GM21367 (cell line): ENCODE data around the gene NAALADL2.

Source experiments
- ATAC-seq: cut with Tn5 transposase; IDR thresholded peaks from one replicate; pipeline ENCODE4 v1.9.1; 2021; ENCODE audit not compliant: unreplicated experiment

NAALADL2 gene

DNA sequence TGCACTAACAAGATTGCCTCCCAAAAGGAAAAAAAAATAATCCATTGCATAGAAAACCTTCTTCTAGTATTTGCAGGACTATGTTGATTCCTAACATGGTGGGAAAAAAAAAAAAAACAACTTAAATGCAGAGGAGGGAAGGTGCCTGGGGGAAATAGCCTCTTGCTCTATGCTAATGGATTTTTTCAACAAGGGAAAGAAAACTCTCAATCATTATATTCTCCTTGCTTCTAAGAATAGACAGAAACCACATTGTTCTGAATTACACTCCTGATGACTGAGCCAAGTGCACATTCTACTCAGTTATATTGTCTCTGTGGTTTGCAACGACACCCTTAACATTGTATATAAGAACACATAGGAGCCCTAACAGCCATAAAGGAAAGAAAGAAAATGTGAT, 760.2 kb downstream of the NAALADL2 start:
- ATAC-seq = no peak

DNA sequence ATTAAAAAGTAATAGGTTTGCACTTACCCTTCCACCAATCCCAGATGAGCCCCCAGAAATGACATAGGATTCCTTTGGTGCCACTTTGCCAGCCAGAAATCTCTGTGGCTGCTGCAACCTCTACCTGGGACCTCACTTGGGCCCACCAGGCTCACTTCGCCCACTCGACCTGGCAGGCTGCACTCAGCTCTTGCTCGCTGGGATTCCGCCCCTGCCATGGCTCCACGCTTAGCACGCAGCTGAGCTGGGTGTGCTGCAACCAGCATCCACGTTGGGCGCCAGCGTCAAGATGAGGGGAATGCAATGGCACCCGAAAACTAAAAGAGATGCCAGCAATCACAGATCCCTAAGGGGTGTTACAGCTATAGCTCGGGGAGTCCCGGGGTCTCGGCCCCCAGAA, 761.0 kb downstream of the NAALADL2 start:
- ATAC-seq = no peak

DNA sequence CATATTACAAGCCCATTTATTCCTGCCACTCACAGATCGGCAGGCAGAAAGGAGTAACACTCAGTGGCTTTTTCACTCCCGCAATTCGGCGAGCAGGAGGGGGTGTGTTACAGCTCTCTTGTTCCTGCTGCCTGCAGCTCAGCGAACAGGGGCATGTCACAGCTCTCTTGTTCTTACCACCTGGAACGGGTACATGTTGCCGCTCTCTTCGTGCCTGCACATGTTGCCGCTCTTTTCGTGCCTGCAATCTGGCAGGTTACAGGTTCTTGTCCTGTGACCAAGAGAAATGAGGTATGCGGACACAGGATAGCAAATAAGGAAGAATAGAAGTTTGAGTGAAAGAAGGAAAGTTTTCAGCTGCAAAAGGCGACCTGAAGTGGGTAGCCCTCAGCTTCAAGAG, 761.4 kb downstream of the NAALADL2 start:
- ATAC-seq = no peak

DNA sequence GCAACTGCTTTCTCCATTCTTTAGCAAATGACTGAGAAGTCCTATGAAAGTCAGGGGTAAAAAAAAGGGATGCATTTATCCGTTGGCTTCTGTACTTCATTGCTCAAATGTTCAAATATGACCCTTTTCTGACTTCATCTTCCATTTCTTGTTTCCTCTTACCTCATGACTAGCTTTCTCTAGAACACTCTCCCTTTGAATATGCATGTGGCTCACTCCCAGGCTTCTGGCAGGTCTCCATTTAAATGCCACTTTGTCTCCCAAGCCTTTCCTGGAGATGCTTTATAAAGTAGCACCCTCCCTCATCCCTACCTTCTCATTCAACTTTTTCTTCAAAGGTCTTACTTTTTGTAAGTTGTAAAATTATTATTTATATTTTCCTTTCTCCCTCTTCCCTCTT, 781.8 kb downstream of the NAALADL2 start:
- ATAC-seq = no peak

DNA sequence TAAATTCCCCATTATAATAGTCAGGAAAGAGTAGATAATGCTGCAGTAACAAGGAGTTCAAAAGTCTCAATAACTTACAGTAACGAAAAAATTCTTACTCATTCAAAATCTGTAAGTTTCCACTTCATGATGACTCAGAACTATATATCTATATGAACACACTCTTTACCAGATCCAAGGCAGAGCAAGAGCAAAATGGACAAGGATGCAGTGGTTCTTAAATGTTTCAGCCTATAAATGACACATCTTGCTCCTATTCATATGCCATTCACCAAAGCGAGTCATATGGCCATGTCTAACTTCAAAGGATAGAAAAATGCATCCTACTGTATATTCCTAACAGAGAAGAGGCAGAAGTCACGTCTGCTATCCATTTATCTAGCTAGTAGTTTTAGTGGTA, 787.7 kb downstream of the NAALADL2 start:
- ATAC-seq = no peak

DNA sequence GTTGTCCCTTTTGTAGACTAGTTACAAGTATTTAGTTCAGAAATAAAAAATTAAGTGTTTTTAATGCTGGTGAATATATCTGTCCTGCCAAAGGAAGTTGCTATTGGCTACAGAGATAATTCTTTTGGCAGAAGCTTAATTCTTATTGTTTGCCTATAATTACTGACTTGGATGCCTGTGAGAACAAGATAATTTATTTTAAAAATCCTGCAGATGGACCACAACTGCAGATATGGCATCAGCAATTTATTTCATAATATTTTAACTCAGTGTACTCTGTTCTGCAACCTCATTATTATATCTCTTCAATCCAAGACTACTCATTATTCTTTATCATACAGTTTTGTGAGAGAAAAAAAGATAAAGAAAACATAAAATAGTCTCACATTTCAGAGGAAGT, 789.8 kb downstream of the NAALADL2 start:
- no peak for ATAC-seq

DNA sequence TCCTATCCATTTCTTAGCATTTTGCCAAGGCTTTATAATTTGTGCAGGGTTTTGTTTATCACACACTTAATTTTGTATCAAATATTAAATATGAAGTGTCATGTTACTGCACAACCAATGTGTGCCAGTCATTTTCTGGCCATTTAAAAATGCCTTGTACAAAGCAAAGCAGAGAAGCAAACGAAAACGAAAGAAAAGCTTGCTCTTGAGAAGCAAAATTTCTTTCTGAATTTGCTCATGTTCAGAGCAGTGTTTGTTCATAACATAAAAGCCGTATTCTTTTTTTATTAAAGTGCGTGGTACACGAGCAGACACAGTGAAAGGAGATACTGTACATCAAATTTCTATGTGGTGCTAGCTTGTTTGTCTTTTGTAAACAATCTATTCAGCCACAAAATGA, 792.6 kb downstream of the NAALADL2 start:
- no peak for ATAC-seq

DNA sequence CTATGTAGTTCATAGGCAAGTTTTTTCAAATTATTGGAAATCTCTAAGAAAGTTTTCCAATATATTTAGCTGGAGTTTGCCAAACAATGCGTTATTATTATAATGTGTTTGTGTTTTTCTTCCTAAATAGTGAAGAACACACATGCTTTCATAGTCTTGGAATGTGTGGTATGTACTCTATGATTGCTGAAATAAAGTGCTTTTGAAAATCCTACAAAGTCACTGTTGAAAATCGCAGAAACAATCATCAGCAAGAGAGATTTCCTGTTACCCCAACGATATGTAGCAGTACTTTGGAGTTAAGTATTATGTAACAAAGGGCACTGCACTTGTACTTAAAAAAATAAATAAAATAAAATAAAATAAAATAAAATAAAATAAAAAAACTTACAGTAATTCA, 796.2 kb downstream of the NAALADL2 start:
- no peak for ATAC-seq

DNA sequence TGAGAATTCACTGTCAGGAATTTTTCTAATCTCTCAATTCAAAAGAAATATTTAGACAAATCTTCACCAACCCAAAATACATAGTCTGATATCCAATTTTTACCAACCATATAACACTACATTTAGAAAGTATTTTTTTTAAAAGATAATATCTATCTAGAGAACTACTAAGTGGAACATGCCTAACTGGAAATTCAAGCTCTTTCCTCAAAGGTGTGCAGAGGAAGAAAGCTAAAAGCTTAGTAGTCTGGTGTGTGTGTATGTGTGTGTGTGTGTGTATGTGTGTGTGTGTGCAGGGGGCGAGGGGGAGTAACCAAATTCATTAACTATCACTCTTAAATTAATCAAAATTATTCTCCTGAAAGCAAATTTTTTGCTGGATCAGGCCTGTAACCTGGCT, 797.3 kb downstream of the NAALADL2 start:
- no peak for ATAC-seq

DNA sequence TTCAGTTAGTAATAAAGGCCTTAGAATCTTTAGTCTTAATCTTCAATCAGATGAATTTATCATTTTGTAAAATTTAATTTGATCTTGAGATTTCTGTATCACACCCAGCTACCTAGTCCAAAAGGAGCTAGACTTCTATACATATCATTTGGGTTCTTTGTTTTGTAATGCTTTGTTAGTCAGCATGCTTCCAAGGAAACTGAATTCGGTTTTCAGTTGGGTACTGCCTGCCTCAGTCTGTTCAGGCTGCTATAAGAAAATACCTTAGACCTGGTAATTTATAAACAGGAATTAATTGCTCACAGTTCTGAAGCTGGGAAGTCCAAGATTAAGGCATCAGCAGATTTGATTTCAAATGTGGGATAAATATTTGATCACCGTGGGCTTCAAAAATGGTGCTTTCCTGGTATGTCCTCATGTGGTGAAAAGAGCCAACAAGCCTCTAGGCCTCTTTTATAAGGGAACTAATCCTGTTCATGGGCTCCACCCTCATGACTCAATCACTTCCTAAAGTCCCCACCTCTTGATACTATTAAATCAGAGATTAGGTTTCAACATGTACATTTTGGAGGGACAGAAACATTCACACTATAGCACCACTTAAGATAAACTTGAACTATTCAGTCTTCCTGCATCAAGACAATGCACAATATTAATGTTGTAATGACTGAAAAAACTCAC, 800.7 kb downstream of the NAALADL2 start:
- ATAC-seq = no peak

DNA sequence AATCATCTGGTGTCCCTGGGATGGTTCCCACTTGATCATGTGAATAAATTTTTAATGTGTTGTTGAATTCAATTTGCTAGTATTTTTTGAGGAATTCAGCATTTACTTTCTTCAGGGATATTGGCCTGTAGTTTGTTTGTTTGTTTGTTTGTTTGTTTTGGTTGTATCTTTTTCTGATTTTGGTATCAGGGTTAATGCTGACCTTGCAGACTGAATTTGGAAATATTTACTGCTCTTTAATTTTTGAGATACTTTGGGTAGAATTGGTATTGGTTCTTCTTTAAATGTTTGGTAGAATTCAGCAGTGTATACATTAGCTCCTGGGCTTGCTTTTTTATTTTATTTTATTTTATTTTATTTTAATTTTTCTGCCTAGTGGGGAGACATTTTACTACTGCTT, 803.7 kb downstream of the NAALADL2 start:
- no peak for ATAC-seq

DNA sequence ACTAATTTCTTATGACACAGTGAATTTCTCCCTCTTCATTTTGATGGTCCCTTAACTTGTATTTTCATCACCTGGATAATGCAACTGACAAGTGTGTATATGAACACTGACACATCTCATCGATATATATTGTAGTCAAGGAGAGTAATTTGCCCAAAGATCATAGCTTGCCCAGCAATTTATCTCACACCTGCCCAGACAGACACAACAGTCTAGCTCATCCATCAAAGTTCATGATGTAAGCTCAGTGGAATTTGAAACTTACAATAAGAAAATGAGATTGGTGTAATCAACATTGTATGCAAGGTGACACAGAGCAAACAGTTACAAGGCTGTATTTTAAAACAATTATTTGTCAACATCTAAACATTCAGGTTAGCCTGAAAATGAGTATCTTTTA, 805.8 kb downstream of the NAALADL2 start:
- ATAC-seq = no peak

DNA sequence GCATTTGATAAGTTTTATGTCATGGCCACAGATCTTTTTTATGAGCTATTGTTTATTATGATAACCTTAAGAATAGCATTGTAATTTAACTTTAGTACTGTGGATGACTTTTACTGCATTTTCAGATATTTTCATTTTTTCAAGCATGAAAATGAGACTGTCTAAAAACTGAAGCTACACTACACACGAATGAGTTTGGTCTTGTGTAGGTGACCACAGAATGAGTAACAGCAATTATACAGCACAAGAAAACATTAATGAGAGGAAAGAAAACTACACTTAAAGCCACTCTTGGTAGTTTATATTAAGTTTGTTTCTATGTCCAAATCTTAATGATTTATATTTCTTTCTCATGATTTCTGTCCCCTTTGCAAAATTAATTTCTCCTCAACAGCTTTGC, 809.2 kb downstream of the NAALADL2 start:
- no peak for ATAC-seq

DNA sequence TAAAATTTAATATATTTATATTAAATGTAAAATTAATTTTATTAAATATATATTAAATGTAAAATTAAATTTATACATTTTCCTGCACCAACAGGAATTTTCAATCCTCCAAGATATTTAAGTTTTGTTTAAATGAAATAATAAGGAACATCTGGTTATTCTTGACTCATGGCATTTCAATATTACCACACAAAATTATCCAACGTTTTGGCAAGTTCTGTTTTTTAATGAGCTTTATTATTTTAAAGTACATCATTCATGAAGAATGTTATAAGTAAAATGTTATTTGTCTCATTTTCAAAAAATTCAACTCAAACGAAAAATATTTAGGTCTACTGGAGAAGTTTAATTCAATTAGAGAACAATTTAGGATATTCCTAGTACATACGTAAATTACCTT, 811.4 kb downstream of the NAALADL2 start:
- no peak for ATAC-seq

DNA sequence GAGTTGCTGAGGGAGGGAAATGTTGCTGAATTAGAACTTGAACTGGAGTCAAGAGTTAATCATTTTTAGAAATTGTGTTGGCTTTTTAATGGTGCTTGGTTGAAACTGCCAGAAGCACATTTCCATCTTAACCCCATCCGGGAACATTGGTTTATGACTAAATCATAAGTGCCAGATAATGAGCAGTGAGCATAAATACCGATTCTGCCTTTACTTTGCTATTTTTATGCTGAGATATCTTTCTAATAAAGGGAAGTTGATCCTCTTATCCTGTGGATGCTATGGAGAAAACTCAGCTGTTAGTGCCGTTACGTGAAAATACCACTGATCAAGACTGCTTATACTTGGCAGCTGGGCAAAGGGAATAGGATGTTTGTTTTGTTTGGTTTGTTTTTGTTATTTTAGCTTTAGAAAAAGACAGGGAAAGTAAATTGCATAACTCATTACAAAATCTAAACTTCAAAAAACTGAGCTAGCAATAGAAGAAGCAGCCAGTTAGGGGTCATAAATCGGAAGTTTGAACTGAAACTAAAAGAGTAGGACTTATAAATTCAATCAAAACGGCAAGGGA, 813.1 kb downstream of the NAALADL2 start:
- no peak for ATAC-seq

DNA sequence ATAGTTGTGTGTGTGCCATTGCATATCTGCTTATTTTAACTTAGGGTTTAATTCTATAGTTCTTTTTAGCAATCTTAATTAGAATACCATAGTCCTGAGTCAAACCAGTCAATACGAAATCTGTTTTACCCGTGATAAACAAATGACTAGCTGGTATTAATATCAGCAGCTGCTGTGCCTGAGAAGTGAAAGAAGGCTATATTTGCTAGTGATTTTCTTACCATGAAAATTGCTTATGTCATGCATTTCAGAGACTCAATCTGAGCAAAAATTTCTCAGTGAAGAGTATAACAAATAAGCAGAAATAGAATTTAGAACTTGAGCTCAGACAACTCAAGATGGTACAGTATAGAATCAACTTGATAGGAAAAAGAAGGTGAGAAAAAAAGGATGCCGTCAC, 820.4 kb downstream of the NAALADL2 start:
- ATAC-seq = no peak

DNA sequence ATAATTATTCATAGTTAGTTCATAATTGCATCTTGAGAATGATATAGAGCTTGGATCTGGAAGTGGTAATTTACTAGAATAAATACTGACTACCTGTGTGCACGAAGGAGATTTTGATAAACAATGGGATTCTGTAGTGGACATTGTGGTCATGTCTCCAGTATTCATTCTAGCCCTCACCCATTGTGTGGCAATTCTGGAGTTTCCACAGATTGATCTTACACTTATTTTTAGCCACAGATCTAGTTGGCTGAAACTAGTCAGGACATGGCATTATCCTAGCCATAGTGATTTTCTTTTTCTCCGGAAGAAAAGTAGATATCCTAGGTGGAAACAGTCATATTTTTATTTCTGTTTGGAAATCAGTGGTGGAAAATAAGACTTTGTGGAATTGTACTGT, 833.1 kb downstream of the NAALADL2 start:
- ATAC-seq = no peak

DNA sequence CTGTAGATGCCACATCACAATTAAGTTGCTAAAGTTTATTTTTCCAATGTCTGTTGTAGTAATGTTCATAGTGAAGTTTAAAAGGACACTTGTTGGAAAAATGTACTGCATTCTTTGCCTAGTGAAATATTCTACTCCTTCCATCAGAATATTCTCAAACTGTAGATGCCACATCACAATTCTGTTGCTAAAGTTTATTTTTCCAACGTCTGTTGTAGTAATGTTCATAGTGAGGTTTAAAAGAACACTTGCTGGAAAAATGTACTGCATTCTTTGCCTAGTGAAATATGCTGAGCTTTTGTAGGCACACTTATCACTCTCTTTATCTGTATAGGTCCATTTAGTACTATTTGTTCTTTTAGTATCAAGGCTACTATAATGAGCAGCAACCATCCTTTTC, 836.1 kb downstream of the NAALADL2 start:
- ATAC-seq = no peak

DNA sequence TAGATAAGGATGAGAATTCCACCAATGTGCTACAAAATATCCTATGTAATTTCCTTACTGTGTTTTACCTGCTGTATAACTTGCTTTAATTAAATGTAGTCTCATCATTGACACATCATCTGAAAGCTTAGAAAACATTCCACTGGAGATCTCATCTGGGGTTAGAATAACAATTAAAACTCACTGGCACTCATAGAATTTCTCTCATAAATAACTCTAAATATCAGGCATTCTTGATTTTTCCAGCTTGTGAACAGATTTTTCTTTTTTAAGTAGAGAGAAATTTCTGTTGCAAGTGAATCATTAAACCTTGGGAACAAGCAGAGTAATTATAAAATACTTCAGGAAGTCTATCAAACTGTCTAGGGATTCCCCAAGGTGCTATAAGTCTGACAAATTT, 843.8 kb downstream of the NAALADL2 start:
- ATAC-seq = no peak

DNA sequence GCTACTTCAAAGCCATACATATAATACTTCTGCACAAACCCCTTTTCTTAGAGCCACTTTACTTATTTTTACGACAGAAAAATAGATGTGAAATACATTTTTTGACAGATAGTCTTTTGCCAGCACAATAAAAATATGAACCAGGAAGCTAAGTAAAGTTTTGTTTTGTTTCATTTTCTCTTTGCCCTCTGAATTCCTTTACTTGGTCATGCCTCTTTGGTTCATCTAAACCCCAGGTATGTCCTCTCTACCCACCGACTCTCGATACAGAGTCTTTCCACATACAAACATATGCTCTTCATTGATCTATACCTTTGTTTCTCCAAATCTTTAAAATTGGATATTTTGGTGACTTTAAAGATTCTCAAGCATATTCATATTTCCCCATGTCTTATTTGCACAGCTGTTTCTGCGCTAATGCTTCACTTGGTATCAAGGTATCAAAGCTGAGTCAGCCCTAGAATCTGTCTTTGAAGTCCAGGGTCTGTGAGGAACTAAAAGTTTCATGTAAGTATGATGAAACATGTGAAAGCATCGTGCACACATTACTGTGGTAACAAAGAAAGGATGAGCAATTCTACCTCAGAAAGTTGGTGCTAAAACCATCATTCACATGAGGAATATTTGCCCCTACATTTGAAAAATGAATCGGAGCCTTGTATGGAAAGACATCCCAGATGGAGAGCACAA, 845.4 kb downstream of the NAALADL2 start:
- ATAC-seq = no peak

DNA sequence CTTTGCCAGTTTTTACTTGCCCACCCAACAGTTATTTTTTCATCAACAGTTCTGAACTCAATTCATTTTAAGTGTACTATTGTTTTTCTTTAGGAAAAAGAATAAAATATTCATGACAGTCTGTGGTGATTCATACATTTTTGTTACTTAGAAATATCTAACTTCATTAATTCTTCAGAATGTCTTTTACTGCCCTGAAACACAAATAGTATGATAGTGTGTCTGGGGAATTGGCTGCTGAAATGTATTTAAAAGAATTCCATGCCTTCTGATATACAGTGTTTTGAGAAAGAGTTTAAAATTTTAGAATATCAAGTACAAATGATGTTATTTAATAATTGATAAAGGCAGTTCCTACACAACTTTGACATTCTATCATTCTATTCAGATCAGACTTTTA, 854.1 kb downstream of the NAALADL2 start:
- ATAC-seq = no peak

DNA sequence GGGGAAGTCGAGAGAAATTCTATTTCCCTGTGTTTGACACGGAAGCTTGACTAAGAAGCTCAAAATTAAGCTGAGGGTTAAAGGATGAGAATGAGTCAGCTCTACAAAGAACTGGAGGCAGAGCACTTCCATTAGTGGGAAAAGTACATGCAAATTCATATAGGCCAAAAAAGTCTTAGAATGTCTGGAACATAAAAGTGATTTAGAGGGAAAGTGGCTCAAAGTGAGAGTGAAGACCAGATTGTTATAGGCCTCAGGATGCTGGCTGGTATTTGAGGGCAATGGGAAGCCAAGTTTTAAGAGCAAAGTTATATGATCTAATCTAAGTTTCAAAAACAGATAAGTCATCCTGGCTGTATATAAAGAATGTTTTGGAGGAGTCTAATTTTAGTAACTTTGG, 857.3 kb downstream of the NAALADL2 start:
- no peak for ATAC-seq

DNA sequence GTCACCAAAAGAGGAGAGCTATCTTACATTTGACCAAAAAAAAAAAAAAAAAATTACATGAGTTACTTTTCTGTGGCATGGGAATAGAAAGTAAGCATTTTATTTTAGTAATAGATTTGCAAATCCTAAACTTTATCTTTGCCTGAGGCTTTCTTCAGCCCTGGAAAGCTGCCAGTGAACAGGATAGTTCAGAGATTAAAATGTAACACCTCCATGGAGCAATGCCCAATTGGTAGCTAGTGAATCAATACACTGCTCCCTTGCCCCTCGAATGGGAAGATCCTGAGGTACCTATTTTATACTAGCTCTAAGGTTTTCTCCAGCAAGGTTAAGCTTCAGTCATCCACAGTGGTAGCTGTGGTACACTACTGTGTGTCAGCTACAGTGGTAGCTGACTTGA, 867.1 kb downstream of the NAALADL2 start:
- ATAC-seq = no peak
